ENCODE results near the gene AP2A1.

AP2A1 gene

GRCh38 chr19:49839713-49840112 lies 72.9 kb downstream of the AP2A1 start:
- no peak for ATAC-seq

DNA sequence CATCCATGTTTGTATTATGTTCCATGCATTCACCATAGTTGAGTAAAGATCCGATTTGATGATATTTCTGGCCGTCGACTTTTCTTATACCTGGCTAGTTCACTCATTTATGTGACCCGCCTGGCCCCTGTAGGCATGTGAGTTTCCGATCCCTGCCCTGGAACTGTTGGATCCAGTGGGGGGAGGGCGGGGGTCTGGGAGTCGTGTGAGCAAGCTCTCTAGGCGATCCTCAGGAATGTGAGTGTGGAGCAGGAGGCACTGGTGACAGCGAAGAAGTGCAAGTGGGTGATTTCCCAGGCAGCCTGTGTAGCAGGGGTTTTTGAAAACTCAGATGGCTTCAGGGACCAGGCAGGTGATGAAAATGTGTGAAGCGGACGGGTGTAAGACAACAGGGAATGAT lies 73.5 kb downstream of the AP2A1 start:
- ATAC-seq (no peak), DNase-seq (no peak)

More at GRCh38 chr19:49839713-49840112, 72.9 kb downstream of the AP2A1 start:
- DNase-seq: no peak

DNA sequence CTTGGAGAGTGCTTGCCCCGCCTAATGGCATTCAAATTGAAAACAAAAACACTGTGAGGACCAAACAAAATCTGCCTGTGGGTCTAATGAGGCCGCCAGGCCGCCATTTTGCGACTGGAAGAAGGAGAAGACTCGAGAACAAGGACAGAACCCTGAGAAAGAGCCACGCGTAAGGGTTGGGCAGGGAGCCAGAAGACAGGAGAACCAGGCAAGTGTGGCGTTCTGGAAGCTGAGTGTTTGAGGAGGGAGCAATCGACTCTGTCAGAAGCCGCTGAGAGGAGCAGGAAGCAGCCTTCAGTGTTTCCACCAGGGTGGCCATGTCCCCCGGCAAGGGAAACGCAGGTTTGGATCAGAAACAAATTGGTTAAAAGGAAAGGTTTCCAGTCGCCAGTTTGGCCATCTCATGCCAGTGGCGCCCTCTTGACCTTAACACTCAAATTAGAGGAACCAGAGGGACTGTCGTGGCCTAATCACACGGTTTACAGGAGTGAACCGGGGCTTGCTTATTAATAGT lies 74.0 kb downstream of the AP2A1 start:
- ATAC-seq (no peak), DNase-seq (no peak)

- no peak for ATAC-seq
- DNase-seq: no peak
Measured at GRCh38 chr19:49843265-49843664, 76.5 kb downstream of the AP2A1 start.

DNA sequence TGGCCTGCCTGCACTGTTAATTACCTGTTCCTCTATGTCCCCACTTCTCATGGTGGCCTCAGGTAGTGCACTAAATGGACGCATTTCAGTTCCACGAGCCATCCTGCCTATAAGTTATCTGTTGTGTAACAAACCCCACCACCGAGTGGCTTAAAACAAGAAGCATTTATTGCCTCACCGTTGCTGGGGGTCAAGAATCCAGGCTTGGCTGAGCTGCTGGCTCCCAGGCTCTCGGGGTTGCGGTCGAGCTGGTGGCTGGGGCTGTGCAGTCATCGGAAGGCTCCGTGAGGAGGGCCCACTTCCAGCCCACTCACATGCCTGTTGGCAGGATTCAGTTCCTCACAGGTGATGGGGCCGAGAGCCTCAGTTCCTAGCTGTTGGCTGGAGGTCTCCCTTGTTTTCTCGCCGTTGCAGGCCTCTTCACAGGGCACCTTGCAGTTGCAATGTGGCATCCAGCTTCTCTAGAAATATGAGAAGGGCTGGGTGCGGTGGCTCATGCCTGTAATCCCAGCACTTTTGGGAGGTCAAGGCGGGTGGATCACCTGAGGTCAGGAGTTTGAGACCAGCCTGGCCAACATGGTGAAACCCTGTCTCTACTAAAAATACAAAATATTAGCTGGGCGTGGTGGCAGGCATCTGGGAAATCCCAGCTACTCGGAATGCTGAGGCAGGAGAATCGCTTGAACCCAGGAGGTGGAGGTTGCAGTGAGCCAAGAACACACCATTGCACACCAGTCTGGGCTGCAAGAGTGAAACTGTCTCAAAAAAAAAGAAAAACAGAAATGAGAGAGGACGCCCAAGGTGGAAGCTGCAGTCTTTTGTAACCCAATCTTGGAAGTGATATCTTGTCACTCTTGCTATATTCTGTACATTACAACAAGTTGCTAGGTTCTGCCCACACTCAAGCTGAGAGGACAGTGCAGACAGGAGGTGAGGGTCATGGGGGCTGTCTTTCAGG lies 77.6 kb downstream of the AP2A1 start:
- no peak for ATAC-seq
- DNase-seq: no peak

GRCh38 chr19:49845414-49845813 lies 78.6 kb downstream of the AP2A1 start:
- DNase-seq (no peak), ATAC-seq (no peak)

- DNase-seq (no peak), ATAC-seq (no peak)
Measured at GRCh38 chr19:49846408-49846807, 79.6 kb downstream of the AP2A1 start.

DNA sequence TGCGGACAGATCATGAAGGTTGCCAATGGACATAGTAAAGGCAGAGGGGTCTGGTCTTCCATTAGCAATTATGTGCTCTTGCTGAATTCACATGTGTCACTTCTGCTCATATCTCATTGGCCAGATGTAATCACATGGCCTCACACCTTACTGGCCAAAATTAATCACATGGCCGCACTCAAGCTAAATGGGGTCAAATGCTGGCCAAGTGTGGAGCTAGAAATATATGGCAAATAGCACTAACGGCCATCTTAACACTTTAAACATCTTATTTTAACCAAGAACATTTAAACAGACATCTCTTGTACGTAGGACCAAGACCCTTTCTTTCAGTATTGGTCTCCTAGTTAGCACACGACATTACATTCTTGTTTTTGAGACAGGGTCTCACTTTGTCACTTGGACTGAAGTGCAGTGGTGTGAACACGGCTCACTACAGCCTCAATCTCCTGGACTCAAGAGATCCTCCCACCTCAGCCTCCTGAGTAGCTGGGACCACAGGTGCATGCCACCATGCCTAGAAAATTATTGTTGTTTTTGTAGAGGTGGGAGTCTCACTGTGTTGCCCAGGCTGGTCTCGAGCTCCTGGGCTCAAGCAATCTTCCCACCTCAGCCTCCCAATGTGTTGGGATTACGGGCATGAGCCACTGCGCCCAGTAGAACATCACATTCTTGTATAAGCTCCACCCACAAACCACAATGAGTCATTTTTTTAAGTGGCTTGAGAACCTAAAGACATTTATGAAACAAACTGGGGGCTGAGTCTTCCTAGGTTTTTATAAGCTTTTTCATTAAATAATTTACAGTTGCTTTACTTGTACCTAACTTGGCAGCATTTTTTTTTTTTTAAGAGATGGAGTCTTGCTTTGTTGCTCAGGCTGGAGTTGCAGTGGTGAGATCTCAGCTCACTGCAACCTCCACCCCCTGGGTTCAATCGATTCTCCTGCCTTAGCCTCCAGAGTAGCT lies 81.2 kb downstream of the AP2A1 start:
- DNase-seq (no peak), ATAC-seq (no peak)

- no peak for DNase-seq
- ATAC-seq: no peak
Measured at GRCh38 chr19:49848938-49849337, 82.1 kb downstream of the AP2A1 start.

DNA sequence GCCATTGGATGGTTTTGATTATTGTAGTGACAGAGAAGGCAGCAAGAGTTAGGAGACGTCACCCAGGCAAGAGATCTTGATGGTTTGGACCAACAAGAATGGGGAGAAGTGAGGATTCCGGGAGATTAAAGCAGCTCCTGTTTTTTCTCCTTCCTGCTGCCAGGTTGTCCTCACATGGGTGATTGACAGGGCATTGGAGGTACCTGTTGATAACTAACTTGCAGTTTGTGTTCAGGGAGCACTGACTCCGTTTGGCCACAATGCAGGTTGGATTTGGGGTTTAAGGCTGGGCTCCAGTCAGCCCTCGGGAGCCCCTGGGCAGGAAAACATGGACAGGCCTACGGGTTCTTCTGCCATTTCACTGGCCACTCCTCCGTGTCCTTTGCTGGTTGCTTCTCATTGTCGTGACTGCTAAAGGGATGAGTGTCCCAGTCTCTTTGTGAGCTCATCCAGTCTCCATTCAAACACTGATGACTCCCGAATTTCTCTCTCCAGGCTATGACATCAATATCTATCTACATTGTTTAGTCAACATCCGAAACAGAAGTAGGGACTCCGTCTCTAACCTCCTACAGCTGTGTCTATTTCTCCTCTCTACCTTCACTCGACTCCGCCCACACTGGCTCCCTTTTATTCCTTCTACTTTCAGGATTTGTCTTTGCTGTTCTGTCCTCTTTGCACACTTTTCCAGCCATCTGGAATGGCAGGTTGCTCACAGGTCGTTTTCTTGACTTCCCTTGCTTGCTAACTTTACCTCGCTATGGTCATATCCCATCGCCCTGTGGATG lies 82.8 kb downstream of the AP2A1 start:
- ATAC-seq (no peak), DNase-seq (no peak)

GRCh38 chr19:49850221-49850486 lies 83.4 kb downstream of the AP2A1 start:
- DNase-seq (no peak), ATAC-seq (peak; percentile 1)

DNA sequence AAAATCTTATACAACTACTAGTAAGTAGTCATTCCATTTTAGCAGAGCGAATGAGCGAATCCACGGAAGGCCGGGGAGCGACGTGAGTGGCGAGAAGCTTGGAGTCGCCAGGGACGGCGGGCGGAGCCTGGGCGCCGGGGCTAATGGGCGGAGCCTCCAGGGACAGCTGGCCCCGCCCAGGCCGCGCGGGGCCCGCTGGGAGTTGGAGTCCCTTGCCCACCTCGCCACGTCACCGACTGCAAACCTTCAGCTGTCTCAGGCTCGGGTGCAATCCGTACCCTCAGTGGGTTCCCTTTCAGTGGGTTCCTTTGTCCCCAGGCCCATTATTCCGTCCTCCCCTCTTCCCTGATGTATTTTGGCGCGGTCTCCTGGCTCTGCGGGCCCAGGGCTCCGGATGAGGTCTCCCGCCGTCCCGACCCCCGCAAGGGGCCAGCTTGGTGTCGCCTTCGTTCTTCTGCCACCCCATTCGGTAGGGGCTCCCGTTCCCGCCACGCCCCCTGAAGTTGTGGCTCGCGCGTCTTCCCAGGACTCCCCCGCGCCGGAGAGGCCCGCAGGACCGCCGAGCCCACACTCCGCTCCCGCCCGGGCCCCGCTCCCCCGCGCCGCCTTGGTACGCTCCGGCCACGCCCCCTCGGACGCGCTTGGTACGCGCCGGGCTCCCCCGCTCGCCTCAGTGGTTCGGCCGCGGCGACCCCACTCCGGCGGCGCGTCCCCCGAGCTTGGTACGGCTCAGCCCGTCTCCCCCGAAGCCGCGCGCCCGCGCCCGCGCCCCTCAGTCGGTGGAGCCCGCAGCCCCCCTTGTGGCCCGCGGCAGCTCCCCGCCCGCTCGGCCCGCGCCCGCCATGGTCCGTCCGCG lies 83.9 kb downstream of the AP2A1 start, which contains the start of gene PTOV1:
Gene PTOV1, plus strand, starts transcription at position 673 of the 856 bp plus-strand sequence.
- peak; percentile 88 for ATAC-seq
- peak; percentile 93 for DNase-seq

GRCh38 chr19:49851456-49852259 lies 84.9 kb downstream of the AP2A1 start:
- peak; percentile 46 for DNase-seq
- no peak for ATAC-seq

GRCh38 chr19:49852631-49853126 lies 85.9 kb downstream of the AP2A1 start:
- no peak for ATAC-seq
- no peak for DNase-seq

DNA sequence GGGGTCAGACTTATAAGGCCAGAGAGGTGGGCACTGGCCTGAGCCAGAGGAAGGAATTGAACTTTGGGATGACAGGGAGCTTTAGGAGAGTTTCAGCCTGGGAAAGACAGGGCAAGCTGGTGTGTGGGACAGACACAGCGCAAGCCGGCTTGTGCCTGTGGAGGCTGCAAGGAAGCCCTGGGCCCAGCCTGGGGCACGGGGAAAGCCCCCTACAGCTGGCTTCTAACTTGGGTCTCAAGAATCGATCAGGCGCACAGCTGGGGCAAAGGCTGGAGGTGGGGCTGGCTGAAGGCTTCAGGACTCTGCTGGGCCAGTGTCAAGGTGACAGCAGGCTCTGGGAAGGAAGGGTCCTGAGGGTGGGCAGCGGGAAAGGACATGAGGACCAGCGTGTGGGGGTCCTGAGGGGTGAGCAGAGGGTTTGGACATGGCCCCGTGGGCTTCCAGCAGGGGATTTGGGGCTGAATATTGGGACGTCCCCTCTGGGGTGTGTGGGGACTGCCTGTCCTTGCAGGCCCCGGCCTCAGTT lies 87.1 kb downstream of the AP2A1 start:
- DNase-seq (no peak), ATAC-seq (no peak)

DNA sequence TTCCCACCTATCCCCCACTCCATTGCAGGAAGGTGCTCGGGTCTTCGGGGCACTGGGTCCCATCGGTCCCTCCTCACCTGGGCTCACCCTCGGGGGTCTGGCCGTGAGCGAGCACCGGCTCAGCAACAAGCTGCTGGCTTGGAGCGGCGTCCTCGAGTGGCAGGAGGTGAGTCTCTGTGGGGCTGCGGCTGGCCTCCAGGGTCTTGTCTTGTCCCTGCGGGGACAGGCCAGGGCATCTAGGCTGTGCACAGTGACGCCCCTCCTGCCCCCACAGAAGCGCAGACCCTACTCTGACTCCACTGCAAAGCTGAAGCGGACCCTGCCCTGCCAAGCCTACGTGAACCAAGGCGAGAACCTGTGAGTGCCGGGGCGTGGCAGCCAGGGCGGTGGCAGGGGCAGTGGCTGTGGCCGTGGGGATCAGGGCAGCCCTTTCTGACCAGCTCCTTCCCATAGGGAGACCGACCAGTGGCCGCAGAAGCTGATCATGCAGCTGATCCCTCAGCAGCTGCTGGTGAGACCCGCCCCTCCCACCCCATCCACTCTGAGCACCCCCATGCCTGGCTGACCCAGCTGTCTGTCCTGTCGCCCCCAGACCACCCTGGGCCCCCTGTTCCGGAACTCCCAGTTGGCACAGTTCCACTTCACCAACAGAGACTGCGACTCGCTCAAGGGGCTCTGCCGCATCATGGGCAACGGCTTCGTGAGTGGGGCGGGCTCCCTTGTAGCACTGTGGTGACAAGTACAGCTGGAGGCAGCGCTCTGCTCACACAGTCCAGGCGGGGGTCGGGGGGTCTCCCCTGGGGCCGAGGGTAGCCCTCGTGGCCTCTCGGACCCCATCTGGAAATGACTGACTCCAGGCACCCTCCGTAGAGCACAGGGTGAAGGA lies 87.8 kb downstream of the AP2A1 start:
- no peak for DNase-seq
- ATAC-seq: no peak

DNA sequence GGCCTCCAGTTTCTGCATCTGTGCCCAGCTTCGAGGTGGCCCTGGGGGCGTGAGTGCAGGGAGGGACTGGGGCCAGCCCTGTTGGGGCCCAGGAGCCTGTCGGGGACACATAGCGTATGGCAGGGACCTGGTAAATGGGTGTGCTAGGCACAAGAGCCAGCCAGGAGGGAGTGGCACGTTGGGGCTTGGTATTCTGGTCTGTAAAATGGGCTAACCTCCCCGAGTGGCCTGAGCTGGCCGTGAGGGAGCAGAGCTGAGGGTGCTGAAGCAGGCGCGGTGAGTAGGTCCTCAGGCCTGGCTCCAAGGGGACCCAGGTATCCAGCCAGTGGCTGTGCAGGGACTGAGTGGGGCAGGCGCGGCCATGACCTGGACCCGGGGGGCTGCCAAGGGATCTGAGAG lies 88.5 kb downstream of the AP2A1 start:
- DNase-seq: no peak
- ATAC-seq: no peak

All from stimulated activated naive CD8-positive, alpha-beta T cell treated with anti-CD3 and anti-CD28 coated beads, Interleukin-15, Interleukin-2, amounts not matched to agents 100 U/mL and 50 U/mL, for 24 hours (primary cell).